GM19467 (cell line): ENCODE measurements around the gene CHIA.

Source experiments
- ATAC-seq: cut with Tn5 transposase; IDR thresholded peaks from one replicate; pipeline ENCODE4 v1.9.1; 2021; ENCODE audit warnings: mild to moderate bottlenecking, moderate library complexity; ENCODE audit not compliant: unreplicated experiment

Gene CHIA

DNA sequence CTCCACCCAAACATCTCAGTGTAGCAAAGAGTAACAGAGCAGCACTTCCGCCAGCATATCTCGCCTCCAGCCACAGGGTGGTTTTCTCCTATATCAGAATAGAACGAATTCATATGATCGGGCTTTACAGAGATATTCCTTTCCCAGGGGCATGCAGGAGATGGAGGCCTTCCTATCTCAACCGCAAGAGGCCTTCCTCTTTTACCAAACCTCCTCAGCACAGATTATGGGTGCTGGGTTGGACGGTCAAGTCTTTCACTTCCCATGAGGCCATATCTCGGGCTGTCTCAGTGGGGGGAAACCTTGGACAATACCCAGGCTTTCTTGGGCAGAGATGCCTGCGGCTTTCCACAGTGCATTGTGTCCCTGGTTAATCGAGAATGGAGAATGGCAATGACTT, 71.1 kb downstream of the CHIA start:
- no peak for ATAC-seq

DNA sequence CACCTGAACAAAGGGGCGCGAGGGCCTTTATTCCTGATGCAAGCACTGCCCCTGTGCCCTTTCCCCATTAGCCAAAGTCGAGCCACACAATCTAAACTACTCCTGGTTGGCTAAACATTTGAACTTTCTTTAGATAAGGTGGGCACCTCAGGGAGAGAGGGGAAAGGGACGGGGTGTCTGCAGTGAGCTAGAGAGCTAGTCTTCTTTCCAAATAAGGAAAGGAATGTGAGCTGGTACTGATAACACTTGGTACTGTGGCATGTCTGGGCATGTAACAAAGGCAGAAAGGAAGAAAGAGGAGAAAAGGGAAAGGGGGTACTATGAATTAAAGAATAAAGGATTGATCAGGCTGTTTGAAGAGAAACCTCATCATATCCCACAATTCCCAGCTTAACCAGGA, 74.0 kb downstream of the CHIA start:
- ATAC-seq: no peak

DNA sequence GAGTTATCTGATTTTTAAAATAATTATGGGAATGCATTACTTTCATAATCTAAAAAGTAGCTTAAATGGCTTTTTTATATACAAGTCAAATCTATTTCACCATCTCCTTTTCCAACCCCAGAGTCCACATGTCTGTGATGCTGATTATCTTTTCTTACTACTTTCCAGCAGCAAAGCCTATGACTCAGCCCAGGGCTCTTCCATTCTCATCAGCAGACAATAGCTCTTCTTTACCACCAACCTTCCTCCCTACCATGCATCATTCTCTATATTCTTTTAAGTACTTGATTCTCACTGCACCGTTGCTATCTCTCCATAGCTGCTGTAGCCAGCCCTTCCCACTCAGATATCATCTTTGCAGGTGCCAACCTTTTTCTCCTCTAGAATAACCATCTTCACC, 75.6 kb downstream of the CHIA start:
- ATAC-seq: no peak

DNA sequence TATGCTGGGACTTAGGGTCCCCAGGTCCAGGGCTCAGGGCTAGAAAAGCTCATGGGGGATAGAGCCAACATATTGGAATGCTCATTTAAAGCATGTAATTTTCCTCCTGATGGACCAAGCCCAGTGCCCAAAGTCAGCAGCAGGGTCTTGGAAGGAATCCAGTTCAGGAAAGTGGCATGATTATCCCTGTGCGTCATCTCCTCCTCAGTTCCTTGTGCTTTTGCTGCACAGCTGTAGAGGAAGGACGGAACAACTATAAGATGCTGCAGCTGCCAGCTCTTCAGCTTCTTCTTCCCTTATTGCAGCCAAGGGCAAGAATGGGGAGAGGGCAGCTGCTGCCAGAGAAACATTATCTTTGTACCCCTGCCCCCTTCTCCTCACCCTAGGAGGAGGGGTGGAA, 78.5 kb downstream of the CHIA start:
- ATAC-seq: no peak

- no peak for ATAC-seq
These were observed 79.0 kb downstream of the CHIA start for GRCh38 chr1:111369645-111370044.
